ENCODE results near the gene TUBA3C. TPM values are rescaled to one million over a fixed set of nuclear protein-coding genes. Genes with fewer than 3 reads are reported as not detected.
"Not testable (repeated sequence)": the region's sequence is repeated elsewhere in the genome, so short reads cannot be mapped to it uniquely, and the experiment has no call there.

TUBA3C gene
- total RNA-seq (ENCODE audit: low replicate concordance) = not detected in 2 replicates
- long read RNA-seq = 0 reads

DNA sequence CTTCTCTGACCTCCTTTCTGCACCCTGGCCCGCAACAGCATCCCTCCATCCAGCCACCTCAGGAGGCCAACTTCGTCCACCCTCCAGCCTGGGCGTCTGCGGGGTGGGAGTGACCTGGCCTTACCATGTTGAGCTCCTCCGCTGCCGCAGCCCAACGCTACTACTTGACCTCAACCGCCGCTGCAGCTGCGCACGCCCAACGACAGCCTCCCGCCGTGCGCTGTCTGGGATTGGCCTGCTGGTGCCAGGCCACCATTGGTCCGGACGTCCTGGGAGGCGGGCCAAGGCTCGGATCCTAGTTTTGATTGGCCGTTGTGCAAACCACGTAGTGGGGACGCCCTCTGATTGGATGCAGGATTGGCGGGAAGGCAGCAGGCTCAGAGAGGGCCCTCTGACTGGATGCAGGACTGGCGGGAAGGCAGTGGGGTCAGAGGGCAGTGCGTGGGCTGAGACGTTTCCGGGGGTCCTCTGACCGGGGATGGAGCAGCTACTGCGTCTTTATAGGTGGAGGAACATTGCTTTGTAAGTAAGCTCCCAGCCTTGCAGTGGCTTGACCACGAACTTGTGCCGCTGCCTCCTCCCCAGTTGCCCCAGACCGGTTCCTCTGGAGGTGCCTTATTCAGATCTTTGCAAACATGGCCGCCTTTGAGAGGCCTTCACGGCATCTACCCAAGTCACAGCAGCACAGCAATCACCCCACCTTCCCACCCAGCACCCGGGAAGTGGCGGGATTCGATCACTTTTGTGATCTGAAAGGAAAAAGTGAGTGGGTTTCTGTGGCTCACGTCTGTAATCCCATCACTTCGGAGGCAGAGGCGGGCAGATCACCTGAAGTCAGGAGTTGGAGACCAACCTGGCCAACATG is at the start of gene TUBA3C:
TSS of gene TUBA3C (minus strand) at position 204 of the 865 bp plus-strand sequence. CDS start at position 127, 77 bp downstream.
- H3K27me3 Mint-ChIP-seq = no peaks in the 10 kb centered on the region
- TF ChIP-seq, protein P1, sequence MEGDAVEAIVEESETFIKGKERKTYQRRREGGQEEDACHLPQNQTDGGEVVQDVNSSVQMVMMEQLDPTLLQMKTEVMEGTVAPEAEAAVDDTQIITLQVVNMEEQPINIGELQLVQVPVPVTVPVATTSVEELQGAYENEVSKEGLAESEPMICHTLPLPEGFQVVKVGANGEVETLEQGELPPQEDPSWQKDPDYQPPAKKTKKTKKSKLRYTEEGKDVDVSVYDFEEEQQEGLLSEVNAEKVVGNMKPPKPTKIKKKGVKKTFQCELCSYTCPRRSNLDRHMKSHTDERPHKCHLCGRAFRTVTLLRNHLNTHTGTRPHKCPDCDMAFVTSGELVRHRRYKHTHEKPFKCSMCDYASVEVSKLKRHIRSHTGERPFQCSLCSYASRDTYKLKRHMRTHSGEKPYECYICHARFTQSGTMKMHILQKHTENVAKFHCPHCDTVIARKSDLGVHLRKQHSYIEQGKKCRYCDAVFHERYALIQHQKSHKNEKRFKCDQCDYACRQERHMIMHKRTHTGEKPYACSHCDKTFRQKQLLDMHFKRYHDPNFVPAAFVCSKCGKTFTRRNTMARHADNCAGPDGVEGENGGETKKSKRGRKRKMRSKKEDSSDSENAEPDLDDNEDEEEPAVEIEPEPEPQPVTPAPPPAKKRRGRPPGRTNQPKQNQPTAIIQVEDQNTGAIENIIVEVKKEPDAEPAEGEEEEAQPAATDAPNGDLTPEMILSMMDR (conservative IDR thresholded peaks at IDR 0.05) = no peak
- DNase-seq (ENCODE audit: extremely low spot score, unreplicated experiment) = peak; percentile 52
- H3K36me3 Mint-ChIP-seq = no peaks in the 10 kb centered on the region
- H3K4me3 Mint-ChIP-seq = no peak within 1 kb of the TSS
- H3K4me1 Mint-ChIP-seq (ENCODE audit: unreplicated experiment) = no peaks in the 10 kb centered on the region
- no peaks in the 10 kb centered on the region for H3K9me3 Mint-ChIP-seq
- H3K27ac Mint-ChIP-seq = no peak within 1 kb of the TSS

DNA sequence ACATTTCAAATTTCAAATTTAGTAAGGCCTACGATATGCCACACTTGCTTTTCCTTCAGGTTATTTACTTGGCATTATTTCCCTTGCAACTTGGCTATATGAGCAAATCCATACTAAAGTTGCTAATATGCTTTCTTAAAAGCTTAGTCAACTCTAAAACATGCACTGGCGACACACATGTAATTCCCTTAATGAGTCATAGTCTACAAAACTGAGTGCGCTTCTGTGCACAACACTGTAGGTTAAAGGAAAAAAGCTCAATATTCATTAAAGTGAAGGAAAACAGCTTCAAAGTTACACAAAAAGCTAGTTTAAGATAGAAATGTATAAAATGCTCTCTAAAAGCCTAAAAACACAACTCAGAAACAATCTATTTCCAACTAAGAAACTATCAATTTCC is 25.8 kb upstream of the TUBA3C start:
- not testable (repeated sequence) for H3K4me3 Mint-ChIP-seq; H3K4me1 Mint-ChIP-seq (ENCODE audit: unreplicated experiment); H3K9me3 Mint-ChIP-seq

DNA sequence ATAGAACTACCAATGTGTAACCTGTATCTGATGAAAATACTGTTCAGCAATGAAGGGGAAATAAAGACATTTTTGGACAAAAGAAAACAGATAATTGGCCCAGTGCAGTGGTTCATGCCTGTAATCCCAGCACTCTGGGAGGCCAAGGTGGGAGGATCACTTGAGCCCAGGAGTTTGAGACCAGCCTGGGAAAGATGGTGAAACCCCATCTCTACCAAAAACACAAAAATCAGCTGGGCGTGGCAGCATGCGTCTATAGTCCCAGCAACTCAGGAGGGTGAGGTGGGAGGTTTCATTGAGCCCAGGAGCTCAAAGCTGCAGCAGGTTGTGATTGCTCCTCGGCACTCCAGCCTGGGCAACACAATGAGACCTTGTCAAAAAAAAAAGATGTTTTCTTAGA is 11.0 kb upstream of the TUBA3C start:
- H3K36me3 Mint-ChIP-seq; H3K4me3 Mint-ChIP-seq; H3K4me1 Mint-ChIP-seq (ENCODE audit: unreplicated experiment); H3K9me3 Mint-ChIP-seq; DNase-seq (ENCODE audit: extremely low spot score, unreplicated experiment); H3K27ac Mint-ChIP-seq; H3K27me3 Mint-ChIP-seq: not testable (repeated sequence)

More for the DNA sequence above, 25.8 kb upstream of the TUBA3C start:
- not testable (repeated sequence) for H3K27ac Mint-ChIP-seq; H3K36me3 Mint-ChIP-seq; H3K27me3 Mint-ChIP-seq; DNase-seq (ENCODE audit: extremely low spot score, unreplicated experiment)

DNA sequence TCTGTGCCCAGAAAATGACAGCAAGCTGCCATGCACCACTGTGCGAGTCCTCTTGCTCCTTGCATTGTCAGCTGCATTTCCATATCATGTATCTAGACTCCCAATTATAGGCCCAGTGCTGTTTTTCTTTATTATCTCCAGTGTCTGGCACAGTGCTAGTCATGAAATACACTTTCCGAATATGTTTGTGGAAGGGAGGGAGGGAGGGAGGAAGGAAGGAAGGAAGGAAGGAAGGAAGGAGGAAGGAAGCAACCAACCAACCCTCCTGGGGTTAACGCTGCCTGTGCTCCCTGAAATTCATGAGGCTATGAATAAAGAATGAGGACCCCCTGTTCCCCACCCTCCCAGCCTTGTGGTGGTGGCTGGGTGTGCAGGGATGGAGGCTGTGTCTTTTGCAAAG is 8.3 kb upstream of the TUBA3C start:
- not testable (repeated sequence) for H3K27ac Mint-ChIP-seq; H3K27me3 Mint-ChIP-seq; H3K9me3 Mint-ChIP-seq; H3K4me3 Mint-ChIP-seq; DNase-seq (ENCODE audit: extremely low spot score, unreplicated experiment); H3K36me3 Mint-ChIP-seq; H3K4me1 Mint-ChIP-seq (ENCODE audit: unreplicated experiment)

DNA sequence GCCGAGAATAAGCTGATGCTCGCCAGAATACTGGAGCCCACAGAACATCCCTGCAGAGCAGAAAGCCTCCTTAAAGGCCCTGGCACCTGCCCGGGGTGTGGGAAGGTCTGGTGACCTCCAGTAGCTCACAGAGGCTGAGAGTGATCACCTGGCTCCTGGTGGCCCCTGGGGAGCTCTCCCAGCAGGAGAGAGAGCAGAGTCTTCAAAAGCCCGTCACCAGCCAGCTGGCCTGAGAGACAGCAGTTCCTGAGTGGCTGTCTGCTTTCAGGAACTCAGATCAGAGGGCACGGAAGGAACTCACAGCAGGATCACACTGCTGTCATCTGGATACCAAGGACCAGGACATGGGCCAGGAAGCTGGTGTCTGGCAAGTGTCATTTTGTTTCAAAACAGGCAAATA is 7.7 kb upstream of the TUBA3C start:
- H3K27me3 Mint-ChIP-seq; H3K27ac Mint-ChIP-seq; H3K4me3 Mint-ChIP-seq; H3K9me3 Mint-ChIP-seq; H3K36me3 Mint-ChIP-seq; H3K4me1 Mint-ChIP-seq (ENCODE audit: unreplicated experiment); DNase-seq (ENCODE audit: extremely low spot score, unreplicated experiment): not testable (repeated sequence)

DNA sequence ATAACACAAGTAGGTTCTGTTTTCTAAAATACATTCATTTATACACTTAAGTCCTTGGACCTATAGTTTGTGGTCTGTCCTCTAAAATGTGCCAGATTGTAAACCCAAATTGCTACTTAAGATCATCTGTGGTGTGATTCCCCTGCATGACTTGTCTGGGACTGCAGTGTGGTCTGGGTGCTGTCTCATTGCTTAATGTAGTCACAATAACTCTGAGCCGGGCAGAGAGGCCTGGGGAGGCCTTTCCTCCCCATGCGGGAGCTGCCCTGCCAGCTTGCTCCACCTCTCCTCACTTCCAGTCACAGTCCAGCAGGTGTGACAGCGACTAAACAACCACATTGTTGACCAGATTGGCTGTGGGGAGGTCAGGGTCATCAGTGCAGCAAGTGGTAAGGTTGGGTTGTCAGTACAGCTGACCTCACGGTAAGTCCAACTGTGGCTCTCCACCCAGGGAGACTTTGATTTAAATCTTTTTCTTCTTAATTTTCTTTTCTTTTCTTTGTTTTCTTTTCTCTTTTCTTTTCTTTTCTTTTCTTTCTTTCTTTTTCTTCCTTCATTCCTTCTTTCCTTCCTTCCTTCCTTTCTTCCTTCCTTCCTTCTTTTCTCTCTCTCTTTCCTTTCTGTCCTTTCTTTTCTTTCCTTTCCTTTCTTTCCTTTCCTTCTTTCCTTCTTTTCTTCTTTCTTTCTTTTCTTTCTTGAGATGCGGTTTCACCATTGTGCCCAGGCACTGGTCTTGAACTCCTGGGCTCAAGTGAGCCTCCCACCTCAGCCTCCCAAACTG is 4.4 kb upstream of the TUBA3C start:
- no peak for DNase-seq (ENCODE audit: extremely low spot score, unreplicated experiment)
- H3K4me3 Mint-ChIP-seq = no peak overlapping the region
- peaks cover 4% of the 10 kb centered on the region for H3K9me3 Mint-ChIP-seq
- no peaks in the 10 kb centered on the region for H3K27me3 Mint-ChIP-seq
- H3K4me1 Mint-ChIP-seq (ENCODE audit: unreplicated experiment) = no peaks in the 10 kb centered on the region
- TF ChIP-seq, protein P1 (conservative IDR thresholded peaks at IDR 0.05) = no peak
- no peaks in the 10 kb centered on the region for H3K36me3 Mint-ChIP-seq
- H3K27ac Mint-ChIP-seq = no peak overlapping the region

DNA sequence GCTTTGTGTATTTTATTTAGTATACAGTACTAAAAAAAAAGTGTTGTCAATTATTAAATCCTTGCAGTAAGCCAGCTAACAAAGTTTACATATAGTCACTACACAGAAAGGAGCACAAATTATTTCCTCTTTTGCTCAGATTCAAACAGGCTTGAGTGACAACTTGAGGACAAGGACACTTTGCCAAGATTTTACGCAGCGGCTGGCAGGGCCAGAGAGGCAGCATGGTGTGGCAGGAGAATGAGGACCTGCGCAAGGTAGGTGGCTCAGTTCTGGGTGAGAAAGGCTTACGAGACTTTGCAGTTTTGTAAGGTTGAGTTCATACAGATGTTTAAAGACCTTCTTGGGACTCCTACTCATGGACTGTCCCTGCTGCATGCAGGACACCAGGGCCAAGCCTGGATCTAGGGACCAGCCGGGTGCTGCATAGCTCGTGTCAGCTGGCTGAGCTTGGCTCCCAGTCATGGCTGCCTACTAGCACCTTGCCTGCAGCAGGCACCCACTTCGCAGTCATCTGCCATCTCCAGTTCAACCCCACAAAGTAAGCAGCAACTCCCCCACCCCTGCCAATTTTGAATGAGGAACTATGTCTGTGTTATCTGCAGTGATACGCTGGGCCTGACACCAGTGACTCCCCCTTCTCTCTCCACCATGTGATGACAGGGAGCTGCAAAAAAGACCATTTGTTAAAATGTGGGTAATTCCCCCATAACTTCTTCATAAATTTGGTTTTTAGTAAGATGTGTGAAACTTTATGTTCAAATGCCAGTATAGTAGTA is 3.7 kb upstream of the TUBA3C start:
- Mint-ChIP-seq H3K9me3 (peaks cover 4% of the 10 kb centered on the region), H3K27me3 (no peaks in the 10 kb centered on the region), H3K4me3 (no peak overlapping the region), H3K4me1 (ENCODE audit: unreplicated experiment) (no peaks in the 10 kb centered on the region), H3K27ac (no peak overlapping the region), H3K36me3 (no peaks in the 10 kb centered on the region)
- TF ChIP-seq, protein P1 (conservative IDR thresholded peaks at IDR 0.05) = no peak
- no peak for DNase-seq (ENCODE audit: extremely low spot score, unreplicated experiment)
